Measurements from ENCODE around the gene VPS37C. TPM values are rescaled to one million over a fixed set of nuclear protein-coding genes. Genes with fewer than 3 reads are reported as not detected.

Gene VPS37C
- total and polyA plus RNA-seq, 10 of the 15 experiments (the other 5 are each of a cell fraction or from before 2014, with no cell fraction given): 0.39 to 16.5 (median 7.8) TPM

GRCh38 chr11:61108847-61109585 lies 52.2 kb downstream of the VPS37C start (continued):
- TF ChIP-seq, protein P1, sequence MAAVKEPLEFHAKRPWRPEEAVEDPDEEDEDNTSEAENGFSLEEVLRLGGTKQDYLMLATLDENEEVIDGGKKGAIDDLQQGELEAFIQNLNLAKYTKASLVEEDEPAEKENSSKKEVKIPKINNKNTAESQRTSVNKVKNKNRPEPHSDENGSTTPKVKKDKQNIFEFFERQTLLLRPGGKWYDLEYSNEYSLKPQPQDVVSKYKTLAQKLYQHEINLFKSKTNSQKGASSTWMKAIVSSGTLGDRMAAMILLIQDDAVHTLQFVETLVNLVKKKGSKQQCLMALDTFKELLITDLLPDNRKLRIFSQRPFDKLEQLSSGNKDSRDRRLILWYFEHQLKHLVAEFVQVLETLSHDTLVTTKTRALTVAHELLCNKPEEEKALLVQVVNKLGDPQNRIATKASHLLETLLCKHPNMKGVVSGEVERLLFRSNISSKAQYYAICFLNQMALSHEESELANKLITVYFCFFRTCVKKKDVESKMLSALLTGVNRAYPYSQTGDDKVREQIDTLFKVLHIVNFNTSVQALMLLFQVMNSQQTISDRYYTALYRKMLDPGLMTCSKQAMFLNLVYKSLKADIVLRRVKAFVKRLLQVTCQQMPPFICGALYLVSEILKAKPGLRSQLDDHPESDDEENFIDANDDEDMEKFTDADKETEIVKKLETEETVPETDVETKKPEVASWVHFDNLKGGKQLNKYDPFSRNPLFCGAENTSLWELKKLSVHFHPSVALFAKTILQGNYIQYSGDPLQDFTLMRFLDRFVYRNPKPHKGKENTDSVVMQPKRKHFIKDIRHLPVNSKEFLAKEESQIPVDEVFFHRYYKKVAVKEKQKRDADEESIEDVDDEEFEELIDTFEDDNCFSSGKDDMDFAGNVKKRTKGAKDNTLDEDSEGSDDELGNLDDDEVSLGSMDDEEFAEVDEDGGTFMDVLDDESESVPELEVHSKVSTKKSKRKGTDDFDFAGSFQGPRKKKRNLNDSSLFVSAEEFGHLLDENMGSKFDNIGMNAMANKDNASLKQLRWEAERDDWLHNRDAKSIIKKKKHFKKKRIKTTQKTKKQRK (IDR thresholded peaks at IDR 0.05; ENCODE audit: low read depth, low read length): no peak
- TF ChIP-seq SMAD5 (IDR thresholded peaks at IDR 0.05; ENCODE audit: low read depth) (no peak), RAD51 (IDR thresholded peaks at IDR 0.05) (no peak), HCFC1 (IDR thresholded peaks at IDR 0.05; ENCODE audit: low read length) (no peak)
- TF ChIP-seq, protein P2, sequence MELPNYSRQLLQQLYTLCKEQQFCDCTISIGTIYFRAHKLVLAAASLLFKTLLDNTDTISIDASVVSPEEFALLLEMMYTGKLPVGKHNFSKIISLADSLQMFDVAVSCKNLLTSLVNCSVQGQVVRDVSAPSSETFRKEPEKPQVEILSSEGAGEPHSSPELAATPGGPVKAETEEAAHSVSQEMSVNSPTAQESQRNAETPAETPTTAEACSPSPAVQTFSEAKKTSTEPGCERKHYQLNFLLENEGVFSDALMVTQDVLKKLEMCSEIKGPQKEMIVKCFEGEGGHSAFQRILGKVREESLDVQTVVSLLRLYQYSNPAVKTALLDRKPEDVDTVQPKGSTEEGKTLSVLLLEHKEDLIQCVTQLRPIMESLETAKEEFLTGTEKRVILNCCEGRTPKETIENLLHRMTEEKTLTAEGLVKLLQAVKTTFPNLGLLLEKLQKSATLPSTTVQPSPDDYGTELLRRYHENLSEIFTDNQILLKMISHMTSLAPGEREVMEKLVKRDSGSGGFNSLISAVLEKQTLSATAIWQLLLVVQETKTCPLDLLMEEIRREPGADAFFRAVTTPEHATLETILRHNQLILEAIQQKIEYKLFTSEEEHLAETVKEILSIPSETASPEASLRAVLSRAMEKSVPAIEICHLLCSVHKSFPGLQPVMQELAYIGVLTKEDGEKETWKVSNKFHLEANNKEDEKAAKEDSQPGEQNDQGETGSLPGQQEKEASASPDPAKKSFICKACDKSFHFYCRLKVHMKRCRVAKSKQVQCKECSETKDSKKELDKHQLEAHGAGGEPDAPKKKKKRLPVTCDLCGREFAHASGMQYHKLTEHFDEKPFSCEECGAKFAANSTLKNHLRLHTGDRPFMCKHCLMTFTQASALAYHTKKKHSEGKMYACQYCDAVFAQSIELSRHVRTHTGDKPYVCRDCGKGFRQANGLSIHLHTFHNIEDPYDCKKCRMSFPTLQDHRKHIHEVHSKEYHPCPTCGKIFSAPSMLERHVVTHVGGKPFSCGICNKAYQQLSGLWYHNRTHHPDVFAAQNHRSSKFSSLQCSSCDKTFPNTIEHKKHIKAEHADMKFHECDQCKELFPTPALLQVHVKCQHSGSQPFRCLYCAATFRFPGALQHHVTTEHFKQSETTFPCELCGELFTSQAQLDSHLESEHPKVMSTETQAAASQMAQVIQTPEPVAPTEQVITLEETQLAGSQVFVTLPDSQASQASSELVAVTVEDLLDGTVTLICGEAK (IDR thresholded peaks at IDR 0.05; ENCODE audit: borderline replicate concordance): no peak

All from GM12878 (cell line).